Suprapubic skin (tissue), 4 donors: ENCODE results near the gene IGFBP7. TPM values are rescaled to one million over a fixed set of nuclear protein-coding genes. Genes with fewer than 3 reads are reported as not detected.
"Not testable (repeated sequence)": the region's sequence is repeated elsewhere in the genome, so short reads cannot be mapped to it uniquely, and the experiment has no call there.

Experiments
- DNase-seq, 2 donors: peaks; one replicate each; pipeline ENCODE4 v3.0.0-alpha.2; 2019; ENCODE audit warnings: low spot score in 2 of 2
- H3K27ac ChIP-seq: fragments of 200-600 bp; sonication (generic); one replicate; pipeline ENCODE4 v1.5.1; 2019
- H3K27me3 ChIP-seq: fragments of 200-600 bp; sonication (generic); one replicate; pipeline ENCODE4 v1.5.1; 2019
- H3K36me3 ChIP-seq: fragments of 200-600 bp; sonication (generic); one replicate; pipeline ENCODE4 v1.5.1; 2019
- H3K4me1 ChIP-seq: fragments of 200-600 bp; sonication (generic); one replicate; pipeline ENCODE4 v1.5.1; 2019
- H3K4me3 ChIP-seq: fragments of 200-600 bp; sonication (generic); one replicate; pipeline ENCODE4 v1.5.1; 2019; ENCODE audit warnings: mild to moderate bottlenecking
- H3K9me3 ChIP-seq: fragments of 200-600 bp; sonication (generic); one replicate; pipeline ENCODE4 v1.5.1; 2019
- EP300 ChIP-seq: sonication (generic); formaldehyde crosslinking; IDR thresholded peaks from one replicate; pipeline ENCODE4 v1.6.1; 2017; ENCODE audit warnings: antibody characterized with exemption
- POLR2A ChIP-seq, 2 donors: fragments of 450-650 bp; IDR thresholded peaks; one replicate each; pipeline ENCODE4 v1.6.1; 2017; ENCODE audit warnings: antibody characterized with exemption in 2 of 2, mild to moderate bottlenecking in 2 of 2, moderate library complexity in 2 of 2
- POLR2AphosphoS5 ChIP-seq, 3 donors: sonication (generic); formaldehyde crosslinking; IDR thresholded peaks; one replicate each; pipeline ENCODE4 v1.6.1; 2017; ENCODE audit warnings: antibody characterized with exemption in 3 of 3
- WGBS: methylation state at CpG from one replicate; pipeline ENCODE4 v1.1.5; 2018; 5-methylcytosine and 5-hydroxymethylcytosine counted together
- total RNA-seq, 4 donors: library from RNA; depleted of rRNA; stranded (reverse); fragments of >200 nt; gene quantifications; one replicate each; pipeline ENCODE4 v1.1.0, GENCODE V29; 2016
- TF ChIP-seq, protein P1 (sequence below), 2 donors: fragments of 200-600 bp in 1 of 2; fragments of 450-650 bp in 1 of 2; sonication (generic) in 1 of 2; IDR thresholded peaks; one replicate each; pipeline ENCODE4 v1.5.1; 2016 to 2019; ENCODE audit warnings: antibody characterized with exemption in 2 of 2, mild to moderate bottlenecking in 1 of 2, moderate library complexity in 1 of 2

Gene IGFBP7
- total RNA-seq, 4 donors from 2014 or later, result 85.3 to 152 (median 125) TPM

DNA sequence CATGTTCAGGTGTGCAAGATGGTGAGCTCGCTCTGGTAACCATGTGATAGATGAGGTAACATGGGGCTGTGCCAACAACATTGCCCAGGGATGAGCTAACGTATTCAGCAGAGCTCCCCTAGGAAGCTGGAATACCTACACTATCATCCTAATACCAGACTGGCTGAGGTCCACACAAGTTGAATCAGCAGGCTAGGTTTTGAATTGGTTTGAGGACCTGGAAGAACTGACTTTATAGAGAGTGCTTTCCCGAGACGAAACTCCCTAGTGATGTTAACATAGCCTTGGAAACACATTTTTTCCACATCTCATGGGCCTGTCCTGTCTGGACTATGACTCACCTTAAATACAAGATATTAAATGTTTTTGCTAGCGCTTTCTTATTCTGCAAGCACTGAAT, 56.7 kb downstream of the IGFBP7 start:
- TF ChIP-seq EP300, result no peak
- no peak for TF ChIP-seq POLR2A (IDR thresholded peaks at IDR 0.05)
- no peak for TF ChIP-seq POLR2AphosphoS5 (IDR thresholded peaks at IDR 0.05)
- TF ChIP-seq, protein P1, sequence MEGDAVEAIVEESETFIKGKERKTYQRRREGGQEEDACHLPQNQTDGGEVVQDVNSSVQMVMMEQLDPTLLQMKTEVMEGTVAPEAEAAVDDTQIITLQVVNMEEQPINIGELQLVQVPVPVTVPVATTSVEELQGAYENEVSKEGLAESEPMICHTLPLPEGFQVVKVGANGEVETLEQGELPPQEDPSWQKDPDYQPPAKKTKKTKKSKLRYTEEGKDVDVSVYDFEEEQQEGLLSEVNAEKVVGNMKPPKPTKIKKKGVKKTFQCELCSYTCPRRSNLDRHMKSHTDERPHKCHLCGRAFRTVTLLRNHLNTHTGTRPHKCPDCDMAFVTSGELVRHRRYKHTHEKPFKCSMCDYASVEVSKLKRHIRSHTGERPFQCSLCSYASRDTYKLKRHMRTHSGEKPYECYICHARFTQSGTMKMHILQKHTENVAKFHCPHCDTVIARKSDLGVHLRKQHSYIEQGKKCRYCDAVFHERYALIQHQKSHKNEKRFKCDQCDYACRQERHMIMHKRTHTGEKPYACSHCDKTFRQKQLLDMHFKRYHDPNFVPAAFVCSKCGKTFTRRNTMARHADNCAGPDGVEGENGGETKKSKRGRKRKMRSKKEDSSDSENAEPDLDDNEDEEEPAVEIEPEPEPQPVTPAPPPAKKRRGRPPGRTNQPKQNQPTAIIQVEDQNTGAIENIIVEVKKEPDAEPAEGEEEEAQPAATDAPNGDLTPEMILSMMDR (IDR thresholded peaks at IDR 0.05), result no peak
- H3K4me1 ChIP-seq, result peaks cover 22% of the 10 kb centered on the region
- no peak overlapping the region for H3K4me3 ChIP-seq
- H3K9me3 ChIP-seq, result no peaks in the 10 kb centered on the region
- no peaks in the 10 kb centered on the region for H3K27me3 ChIP-seq
- 66% methylated on average over 5 of the region's 5 CpGs for WGBS
- H3K27ac ChIP-seq, result no peak overlapping the region
- no peaks in the 10 kb centered on the region for H3K36me3 ChIP-seq
- no peak for DNase-seq

DNA sequence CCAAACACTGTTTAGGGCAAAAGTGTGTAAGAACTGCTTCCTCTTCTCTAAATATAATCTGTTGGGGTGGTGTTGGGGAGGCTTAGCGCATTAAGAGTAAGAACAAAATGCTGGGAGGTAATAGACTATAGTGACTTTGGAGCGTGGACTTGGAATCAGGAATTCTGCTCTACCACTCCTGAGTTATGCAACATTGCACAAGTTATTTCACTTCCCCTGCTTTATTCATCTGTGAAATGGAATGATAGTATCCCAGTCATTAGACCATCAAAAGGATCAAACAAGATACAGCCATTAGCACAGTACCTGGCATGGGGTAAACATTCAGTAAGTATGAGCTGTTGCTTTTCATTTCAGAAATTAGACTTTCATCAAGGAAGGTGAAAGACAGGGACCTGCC, 58.7 kb downstream of the IGFBP7 start:
- Histone ChIP-seq H3K4me3 (no peak overlapping the region), H3K27me3 (no peaks in the 10 kb centered on the region), H3K36me3 (no peaks in the 10 kb centered on the region), H3K4me1 (peaks cover 20% of the 10 kb centered on the region), H3K9me3 (no peaks in the 10 kb centered on the region), H3K27ac (no peak overlapping the region)
- DNase-seq, result no peak
- TF ChIP-seq EP300 (no peak), POLR2A (IDR thresholded peaks at IDR 0.05) (no peak), POLR2AphosphoS5 (IDR thresholded peaks at IDR 0.05) (no peak)
- TF ChIP-seq, protein P1 (IDR thresholded peaks at IDR 0.05), result no peak
- WGBS, result 94% methylated on average over 2 of the region's 2 CpGs

DNA sequence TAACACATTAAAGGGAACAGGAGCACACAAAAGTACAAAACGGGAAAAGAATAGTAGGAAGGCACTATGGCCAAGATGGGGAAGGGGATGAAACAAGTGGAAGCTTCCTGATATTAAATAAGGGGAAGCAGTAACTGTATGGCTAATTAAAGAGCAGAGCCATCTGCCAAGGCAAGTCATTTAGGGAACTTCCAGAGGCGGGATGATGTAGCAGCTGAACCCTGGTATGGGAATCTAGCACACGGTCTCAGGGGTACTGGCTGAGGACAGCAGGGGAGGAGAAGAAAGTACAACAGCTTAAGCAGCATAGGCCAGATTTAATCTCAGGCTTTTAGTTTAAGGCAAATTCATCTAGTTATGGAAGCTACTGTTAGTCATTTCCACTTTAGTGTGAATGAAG, 59.1 kb downstream of the IGFBP7 start:
- Histone ChIP-seq H3K36me3 (no peaks in the 10 kb centered on the region), H3K4me3 (no peak overlapping the region), H3K9me3 (no peaks in the 10 kb centered on the region), H3K4me1 (peaks cover 20% of the 10 kb centered on the region), H3K27ac (no peak overlapping the region), H3K27me3 (no peaks in the 10 kb centered on the region)
- DNase-seq, result no peak
- WGBS, result 28% methylated on average over 3 of the region's 3 CpGs
- TF ChIP-seq EP300 (no peak), POLR2A (IDR thresholded peaks at IDR 0.05) (no peak), POLR2AphosphoS5 (IDR thresholded peaks at IDR 0.05) (no peak)
- TF ChIP-seq, protein P1 (IDR thresholded peaks at IDR 0.05), result no peak

DNA sequence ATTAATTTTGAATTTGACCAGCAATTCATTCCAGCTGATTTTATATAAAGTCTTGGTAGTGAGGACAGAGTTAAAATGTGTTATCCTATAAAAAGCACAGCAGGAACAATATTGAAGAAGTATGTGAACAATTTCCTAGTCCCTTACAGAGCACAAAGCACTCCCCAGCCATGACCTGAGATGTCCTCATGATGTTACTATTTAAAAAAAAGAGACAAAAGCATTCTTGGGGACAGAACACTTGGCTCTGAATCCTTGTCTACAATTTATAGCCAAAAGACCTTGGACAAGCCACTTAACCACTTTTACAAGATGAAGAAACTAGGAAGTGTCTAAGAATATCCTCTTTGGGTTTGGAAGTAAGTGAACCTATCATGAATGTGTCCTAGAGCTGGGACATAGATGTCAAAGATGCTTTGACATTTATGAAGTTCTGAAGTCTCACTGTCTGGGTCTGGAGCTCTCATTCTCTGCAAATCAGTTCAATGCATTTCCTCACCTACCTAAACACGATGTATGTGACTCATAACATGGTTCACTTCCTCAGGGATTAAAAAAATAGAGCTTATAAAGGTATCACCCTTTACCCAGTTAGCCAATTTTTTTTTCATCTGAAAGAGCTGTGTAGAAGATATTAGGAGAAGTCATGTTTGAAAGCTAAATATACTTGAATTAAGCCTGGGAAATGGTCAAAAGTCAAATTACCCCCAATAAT, 61.4 kb downstream of the IGFBP7 start:
- TF ChIP-seq, protein P1 (IDR thresholded peaks at IDR 0.05), result no peak
- TF ChIP-seq EP300, result no peak
- TF ChIP-seq POLR2A (IDR thresholded peaks at IDR 0.05), result no peak
- no peak for TF ChIP-seq POLR2AphosphoS5 (IDR thresholded peaks at IDR 0.05)
- DNase-seq, result no peak
- H3K4me1 ChIP-seq, result peaks cover 39% of the 10 kb centered on the region
- 13% methylated on average over 1 of the region's 1 CpG for WGBS
- no peaks in the 10 kb centered on the region for H3K27me3 ChIP-seq
- H3K27ac ChIP-seq, result peak overlapping the region; percentile 34
- no peaks in the 10 kb centered on the region for H3K9me3 ChIP-seq
- no peaks in the 10 kb centered on the region for H3K36me3 ChIP-seq
- no peak overlapping the region for H3K4me3 ChIP-seq

DNA sequence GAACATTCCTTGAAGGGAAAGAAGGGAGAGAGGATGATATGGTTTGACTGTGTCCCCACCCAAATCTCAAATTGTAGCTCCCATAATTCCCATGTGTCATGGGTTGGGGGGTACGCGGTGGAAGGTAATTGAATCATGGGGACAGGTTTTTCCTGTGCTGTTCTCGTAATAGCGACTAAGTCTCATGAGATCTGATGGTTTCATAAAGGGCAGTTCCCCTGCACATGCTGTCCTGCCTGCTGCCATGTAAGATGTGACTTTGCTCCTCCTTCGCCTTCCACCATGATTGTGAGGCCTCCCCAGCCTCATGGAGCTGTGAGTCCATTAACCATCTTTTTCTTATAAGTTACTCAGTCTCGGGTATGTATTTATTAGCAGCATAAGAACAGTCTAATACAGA, 63.1 kb downstream of the IGFBP7 start:
- DNase-seq, H3K27me3 ChIP-seq, H3K9me3 ChIP-seq, H3K4me3 ChIP-seq, H3K27ac ChIP-seq, H3K36me3 ChIP-seq: not testable (repeated sequence)
- peaks cover 56% of the 10 kb centered on the region for H3K4me1 ChIP-seq
- WGBS, result 94% methylated on average over 6 of the region's 6 CpGs

DNA sequence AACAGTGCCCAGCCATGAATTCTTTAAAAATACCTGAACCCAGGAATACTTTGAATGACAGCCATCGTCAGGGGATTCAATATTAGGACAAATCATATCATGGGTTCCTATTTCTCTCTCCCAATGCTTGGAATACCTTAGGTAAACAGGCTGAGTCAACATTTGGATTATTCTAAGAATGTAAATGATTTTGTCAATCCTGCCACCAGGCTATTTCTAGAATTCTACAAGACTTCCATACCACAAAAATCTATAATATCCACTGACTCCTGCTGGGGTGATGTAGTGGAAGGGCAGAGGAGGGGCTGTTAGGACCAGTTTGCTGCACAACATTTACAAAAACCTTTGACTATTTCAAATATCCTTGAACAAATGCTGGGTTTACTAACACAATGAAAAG, 65.2 kb downstream of the IGFBP7 start:
- H3K9me3 ChIP-seq, result no peaks in the 10 kb centered on the region
- no peak overlapping the region for H3K4me3 ChIP-seq
- peak overlapping the region; percentile 61 for H3K27ac ChIP-seq
- no peaks in the 10 kb centered on the region for H3K36me3 ChIP-seq
- 90% methylated on average over 1 of the region's 1 CpG for WGBS
- no peaks in the 10 kb centered on the region for H3K27me3 ChIP-seq
- TF ChIP-seq POLR2A (IDR thresholded peaks at IDR 0.05) (no peak), EP300 (no peak), POLR2AphosphoS5 (IDR thresholded peaks at IDR 0.05) (no peak)
- DNase-seq, result no peak
- H3K4me1 ChIP-seq, result peaks cover 57% of the 10 kb centered on the region
